Mucosa of stomach (tissue), 1 donor: ENCODE results near the gene TREX2.

Experiments used
- H3K27me3 ChIP-seq: one replicate; pipeline ENCODE4 v1.7.0; 2013; ENCODE audit warnings: mild to moderate bottlenecking, low read length; ENCODE audit not compliant: control insufficient read depth, insufficient read depth
- H3K36me3 ChIP-seq: one replicate; pipeline ENCODE4 v1.7.0; 2013; ENCODE audit warnings: low read length; ENCODE audit not compliant: control insufficient read depth, insufficient read depth
- H3K4me1 ChIP-seq: one replicate; pipeline ENCODE4 v1.7.0; 2013; ENCODE audit warnings: mild to moderate bottlenecking, low read length; ENCODE audit not compliant: control insufficient read depth, insufficient read depth
- H3K4me3 ChIP-seq: one replicate; pipeline ENCODE4 v1.7.0; 2013; ENCODE audit warnings: low read length
- H3K9ac ChIP-seq: one replicate; pipeline ENCODE4 v1.7.0; 2013; ENCODE audit warnings: mild to moderate bottlenecking, low read length, moderate library complexity
- H3K9me3 ChIP-seq: one replicate; pipeline ENCODE4 v1.7.0; 2013; ENCODE audit warnings: mild to moderate bottlenecking, low read length, moderate library complexity; ENCODE audit not compliant: control insufficient read depth
- donor health status: Pancreatic carcinoma.

Gene TREX2

GRCh38 chrX:153448556-153449367 is 2.9 kb upstream of the TREX2 start:
- Histone ChIP-seq H3K9me3 (no peaks in the 10 kb centered on the region), H3K36me3 (no peaks in the 10 kb centered on the region), H3K9ac (no peak overlapping the region), H3K4me1 (no peaks in the 10 kb centered on the region), H3K4me3 (no peak overlapping the region), H3K27me3 (no peaks in the 10 kb centered on the region)

- Histone ChIP-seq H3K9ac (no peak overlapping the region), H3K9me3 (no peaks in the 10 kb centered on the region), H3K27me3 (no peaks in the 10 kb centered on the region), H3K36me3 (no peaks in the 10 kb centered on the region), H3K4me3 (no peak overlapping the region), H3K4me1 (no peaks in the 10 kb centered on the region)
Observed at GRCh38 chrX:153447581-153447960, 1.7 kb upstream of the TREX2 start.

GRCh38 chrX:153446950-153447580 is 1.2 kb upstream of the TREX2 start:
- H3K9me3 ChIP-seq = no peaks in the 10 kb centered on the region
- H3K9ac ChIP-seq = no peak overlapping the region
- H3K27me3 ChIP-seq = no peaks in the 10 kb centered on the region
- H3K36me3 ChIP-seq = no peaks in the 10 kb centered on the region
- no peak overlapping the region for H3K4me3 ChIP-seq
- H3K4me1 ChIP-seq = no peaks in the 10 kb centered on the region

- Histone ChIP-seq H3K9ac (no peak overlapping the region), H3K36me3 (no peaks in the 10 kb centered on the region), H3K9me3 (no peaks in the 10 kb centered on the region), H3K4me3 (no peak overlapping the region), H3K27me3 (no peaks in the 10 kb centered on the region), H3K4me1 (no peaks in the 10 kb centered on the region)
Observed at GRCh38 chrX:153446636-153446936, 730 bp upstream of the TREX2 start.

- Histone ChIP-seq H3K9me3 (no peaks in the 10 kb centered on the region), H3K27me3 (no peaks in the 10 kb centered on the region), H3K36me3 (no peaks in the 10 kb centered on the region), H3K9ac (no peak overlapping the region), H3K4me1 (no peaks in the 10 kb centered on the region), H3K4me3 (no peak overlapping the region)
Observed at GRCh38 chrX:153445106-153445855, 575 bp downstream of the TREX2 start.

GRCh38 chrX:153444333-153445011 is 1.4 kb downstream of the TREX2 start:
- Histone ChIP-seq H3K9me3 (no peaks in the 10 kb centered on the region), H3K4me1 (no peaks in the 10 kb centered on the region), H3K9ac (no peak overlapping the region), H3K4me3 (no peak overlapping the region), H3K27me3 (no peaks in the 10 kb centered on the region), H3K36me3 (no peaks in the 10 kb centered on the region)

GRCh38 chrX:153443476-153444332 is 2.2 kb downstream of the TREX2 start:
- H3K9me3 ChIP-seq = no peaks in the 10 kb centered on the region
- H3K27me3 ChIP-seq = no peaks in the 10 kb centered on the region
- H3K4me3 ChIP-seq = no peak overlapping the region
- no peaks in the 10 kb centered on the region for H3K36me3 ChIP-seq
- H3K9ac ChIP-seq = no peak overlapping the region
- H3K4me1 ChIP-seq = no peaks in the 10 kb centered on the region

- Histone ChIP-seq H3K4me3 (no peak overlapping the region), H3K9me3 (no peaks in the 10 kb centered on the region), H3K4me1 (no peaks in the 10 kb centered on the region), H3K9ac (no peak overlapping the region), H3K36me3 (no peaks in the 10 kb centered on the region), H3K27me3 (no peaks in the 10 kb centered on the region)
Observed at GRCh38 chrX:153442463-153442862, 3.4 kb downstream of the TREX2 start.

- H3K27me3 ChIP-seq = no peaks in the 10 kb centered on the region
- no peak overlapping the region for H3K4me3 ChIP-seq
- no peaks in the 10 kb centered on the region for H3K4me1 ChIP-seq
- no peaks in the 10 kb centered on the region for H3K36me3 ChIP-seq
- no peaks in the 10 kb centered on the region for H3K9me3 ChIP-seq
- H3K9ac ChIP-seq = no peak overlapping the region
Observed at GRCh38 chrX:153441981-153442380, 3.9 kb downstream of the TREX2 start.

GRCh38 chrX:153441296-153441695 is 4.6 kb downstream of the TREX2 start:
- Histone ChIP-seq H3K4me3 (no peak overlapping the region), H3K27me3 (no peaks in the 10 kb centered on the region), H3K9ac (no peak overlapping the region), H3K36me3 (no peaks in the 10 kb centered on the region), H3K9me3 (no peaks in the 10 kb centered on the region), H3K4me1 (no peaks in the 10 kb centered on the region)

- Histone ChIP-seq H3K9ac (no peak overlapping the region), H3K27me3 (no peaks in the 10 kb centered on the region), H3K4me1 (no peaks in the 10 kb centered on the region), H3K9me3 (no peaks in the 10 kb centered on the region), H3K36me3 (no peaks in the 10 kb centered on the region), H3K4me3 (no peak overlapping the region)
Observed at GRCh38 chrX:153440556-153441135, 5.2 kb downstream of the TREX2 start.
